HG02623 (cell line): ENCODE data around the gene SPACA7.

Experiments used
- ATAC-seq: cut with Tn5 transposase; IDR thresholded peaks from one replicate; pipeline ENCODE4 v1.9.1; 2021; ENCODE audit warnings: moderate library complexity; ENCODE audit not compliant: unreplicated experiment

SPACA7 gene

DNA sequence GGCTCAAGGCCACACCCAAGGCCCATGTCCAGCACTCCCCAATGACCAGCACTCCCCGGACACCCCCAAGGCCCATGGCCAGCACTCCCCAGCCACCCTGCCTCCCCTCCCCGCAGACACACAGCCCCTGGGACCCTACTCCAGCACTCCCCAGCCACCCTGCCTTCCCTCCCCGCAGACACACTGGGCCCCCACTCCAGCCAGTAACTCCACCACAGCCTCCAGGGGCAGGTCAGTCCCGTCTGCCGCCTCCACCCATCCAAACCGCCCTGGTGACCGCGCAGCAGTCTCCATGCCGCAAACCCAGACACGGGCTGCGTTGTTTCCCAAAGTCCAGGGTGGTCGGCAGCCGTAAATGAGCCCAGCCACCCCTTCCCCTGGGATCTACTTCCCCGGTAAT, 70.7 kb downstream of the SPACA7 start:
- ATAC-seq: no peak

DNA sequence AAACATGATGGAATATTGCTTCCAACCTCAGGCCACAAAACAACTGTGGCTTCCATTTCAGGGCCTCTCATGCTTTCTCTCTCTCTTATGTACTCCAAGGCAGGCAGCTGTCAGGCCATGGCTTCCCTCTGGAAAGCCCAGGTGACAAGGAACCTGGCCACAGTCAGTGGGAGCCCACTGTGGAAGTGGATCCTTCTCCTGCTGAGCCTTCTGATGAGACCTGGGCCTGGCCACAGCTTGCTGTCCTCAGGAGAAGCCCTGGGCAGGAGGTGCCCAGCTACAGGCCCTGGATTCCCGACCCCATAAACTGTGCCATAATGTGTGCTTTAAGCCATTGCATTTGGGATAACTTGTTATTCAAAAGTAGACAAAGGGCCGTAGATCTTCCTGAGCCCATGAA, 71.2 kb downstream of the SPACA7 start:
- ATAC-seq: no peak

DNA sequence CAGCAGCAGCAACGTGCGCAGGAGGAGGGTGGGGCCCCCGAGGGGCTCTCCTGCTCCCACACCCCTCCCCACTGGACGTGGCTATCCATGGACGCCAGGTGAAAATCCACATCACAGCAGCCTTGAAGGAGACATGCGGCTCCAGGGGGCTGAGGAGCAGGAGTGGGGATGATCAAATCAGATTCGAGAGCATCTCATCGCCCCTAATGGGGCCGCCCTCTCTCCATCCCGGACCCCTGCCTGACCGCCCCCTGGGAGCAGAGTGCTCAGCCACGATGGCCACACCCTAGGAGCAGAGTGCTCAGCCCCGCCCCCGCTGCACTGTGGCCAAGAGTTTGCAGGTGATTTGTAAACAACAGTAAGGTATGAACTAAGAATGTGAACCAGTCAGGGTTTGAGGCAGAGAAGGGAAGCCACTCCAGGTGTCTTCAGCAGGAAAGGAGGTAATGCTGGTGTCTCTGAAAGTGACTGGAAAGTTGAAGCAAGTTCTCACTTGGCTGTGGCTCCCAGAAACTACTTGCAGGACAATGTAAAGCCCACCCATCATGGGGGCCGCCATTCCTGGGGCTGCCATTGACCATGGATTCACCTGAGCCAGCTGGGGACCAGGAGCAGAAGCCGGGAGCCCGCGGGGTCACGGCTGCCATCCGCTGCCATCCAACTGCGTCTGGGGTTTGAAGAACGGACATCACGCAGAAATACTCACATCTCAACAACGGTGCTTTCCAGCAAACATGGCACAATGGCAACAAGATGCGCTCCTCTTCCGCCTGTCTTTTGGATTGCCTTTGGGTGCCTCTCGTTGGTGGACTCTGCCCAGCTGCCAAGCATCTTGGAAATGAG, 71.8 kb downstream of the SPACA7 start:
- no peak for ATAC-seq

DNA sequence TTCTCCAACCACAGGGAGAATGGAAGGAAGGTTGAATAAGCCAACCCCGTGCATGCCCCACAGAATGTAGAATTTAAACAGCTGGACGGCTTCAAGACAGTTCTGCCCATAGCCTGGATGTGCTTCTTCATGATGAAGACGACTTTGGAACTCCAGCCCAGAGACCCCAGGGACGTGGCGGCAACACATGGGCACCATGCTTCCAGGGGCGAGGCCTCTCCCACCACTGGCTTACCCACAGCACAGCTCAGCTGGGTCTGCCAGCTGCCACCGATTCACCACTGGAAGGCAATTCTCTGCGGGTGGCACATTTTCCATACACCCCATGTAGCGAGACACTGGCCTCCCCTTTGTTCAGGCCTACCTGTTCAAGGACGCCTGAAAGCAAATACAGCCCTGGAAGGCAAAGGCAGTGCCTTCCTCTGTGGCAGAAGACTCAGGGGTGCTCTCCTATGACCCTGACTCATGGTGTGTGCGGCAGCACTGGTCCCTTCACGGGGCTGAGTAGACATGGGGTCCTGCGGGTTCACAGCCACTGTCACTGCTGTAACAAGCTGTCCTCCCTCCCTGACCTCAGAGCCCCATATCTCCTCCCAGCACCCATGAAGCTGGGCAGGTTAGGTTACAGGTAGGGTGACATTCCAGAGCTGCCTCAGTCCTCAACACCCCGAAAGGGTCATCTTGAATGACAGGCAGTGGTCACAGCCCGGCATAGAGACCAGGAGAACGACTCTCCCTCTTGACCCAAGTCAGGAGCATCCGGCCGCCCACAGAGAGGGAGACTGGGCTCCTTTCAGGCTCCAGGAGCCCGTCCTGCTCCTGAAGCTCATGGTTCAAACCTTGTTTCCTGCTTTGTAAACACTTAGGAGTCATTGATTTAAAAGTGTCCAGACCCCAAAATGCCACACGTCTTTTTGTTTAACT, 72.7 kb downstream of the SPACA7 start:
- no peak for ATAC-seq

DNA sequence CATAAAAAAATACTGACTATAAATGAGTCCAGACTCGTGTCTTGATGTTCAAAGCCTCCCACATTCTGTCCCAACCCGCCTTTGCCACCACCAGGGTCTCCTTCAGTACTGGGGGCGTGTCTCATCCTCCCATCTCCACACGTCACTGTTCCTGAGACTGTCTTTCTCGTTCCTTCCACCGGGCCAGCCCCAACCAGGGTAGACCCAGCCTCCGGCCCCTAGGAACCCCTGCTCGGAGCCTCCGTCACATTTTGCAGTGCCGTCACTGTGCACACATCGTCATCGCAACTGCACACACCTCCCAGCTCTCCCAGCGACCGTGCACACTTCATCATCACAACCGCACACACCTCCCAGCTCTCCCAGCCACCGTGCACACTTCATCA, 73.4 kb downstream of the SPACA7 start:
- no peak for ATAC-seq

DNA sequence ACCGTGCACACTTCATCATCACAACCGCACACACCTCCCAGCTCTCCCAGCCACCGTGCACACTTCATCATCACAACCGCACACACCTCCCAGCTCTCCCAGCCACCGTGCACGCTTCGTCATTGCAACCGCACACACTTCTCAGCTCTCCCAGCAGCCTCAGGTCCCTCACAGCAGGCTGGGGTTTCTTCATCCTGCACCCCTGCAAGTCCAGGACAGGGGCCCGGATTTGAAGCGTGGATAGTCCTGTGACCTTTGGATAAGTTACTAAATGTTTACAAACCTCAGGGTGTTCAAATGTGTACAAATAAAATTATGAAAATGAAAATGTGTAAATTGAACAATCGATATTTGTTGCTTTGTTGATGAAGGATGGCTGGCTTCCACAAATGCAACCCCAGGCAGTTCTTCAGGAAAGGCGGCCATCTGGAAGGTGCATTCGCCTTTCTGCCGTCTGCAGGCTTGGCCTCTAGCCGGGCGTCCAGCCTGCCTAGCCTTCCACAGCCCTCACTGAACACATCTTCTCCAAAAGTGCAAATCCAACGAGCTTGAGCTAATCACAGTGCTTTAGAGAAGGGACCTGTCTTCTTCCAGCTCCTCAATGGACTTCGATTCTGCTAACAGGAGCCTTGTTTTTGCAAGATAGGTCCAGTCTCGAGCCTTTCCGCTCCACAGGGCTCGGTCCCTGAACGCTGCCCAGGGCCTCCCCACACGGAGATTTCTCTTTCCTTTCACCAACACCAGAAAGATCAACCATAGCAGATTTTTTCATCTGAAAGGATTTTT, 74.2 kb downstream of the SPACA7 start:
- no peak for ATAC-seq

DNA sequence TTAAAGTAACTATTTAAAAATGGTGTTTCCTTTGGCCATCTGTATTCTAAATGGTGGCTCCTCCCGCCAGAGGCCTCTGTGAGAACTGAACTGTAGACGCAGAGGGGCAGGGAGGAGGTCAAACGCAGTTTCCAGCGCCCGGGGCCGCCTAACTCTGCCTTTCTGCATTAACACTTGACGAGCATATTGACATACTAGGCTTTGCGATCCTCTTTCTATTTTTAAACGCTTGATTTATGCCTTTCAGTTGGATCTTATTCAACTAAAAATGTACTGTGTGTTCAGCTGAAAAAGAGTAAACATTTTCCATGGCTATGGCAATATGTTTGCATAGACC, 74.7 kb downstream of the SPACA7 start:
- no peak for ATAC-seq

DNA sequence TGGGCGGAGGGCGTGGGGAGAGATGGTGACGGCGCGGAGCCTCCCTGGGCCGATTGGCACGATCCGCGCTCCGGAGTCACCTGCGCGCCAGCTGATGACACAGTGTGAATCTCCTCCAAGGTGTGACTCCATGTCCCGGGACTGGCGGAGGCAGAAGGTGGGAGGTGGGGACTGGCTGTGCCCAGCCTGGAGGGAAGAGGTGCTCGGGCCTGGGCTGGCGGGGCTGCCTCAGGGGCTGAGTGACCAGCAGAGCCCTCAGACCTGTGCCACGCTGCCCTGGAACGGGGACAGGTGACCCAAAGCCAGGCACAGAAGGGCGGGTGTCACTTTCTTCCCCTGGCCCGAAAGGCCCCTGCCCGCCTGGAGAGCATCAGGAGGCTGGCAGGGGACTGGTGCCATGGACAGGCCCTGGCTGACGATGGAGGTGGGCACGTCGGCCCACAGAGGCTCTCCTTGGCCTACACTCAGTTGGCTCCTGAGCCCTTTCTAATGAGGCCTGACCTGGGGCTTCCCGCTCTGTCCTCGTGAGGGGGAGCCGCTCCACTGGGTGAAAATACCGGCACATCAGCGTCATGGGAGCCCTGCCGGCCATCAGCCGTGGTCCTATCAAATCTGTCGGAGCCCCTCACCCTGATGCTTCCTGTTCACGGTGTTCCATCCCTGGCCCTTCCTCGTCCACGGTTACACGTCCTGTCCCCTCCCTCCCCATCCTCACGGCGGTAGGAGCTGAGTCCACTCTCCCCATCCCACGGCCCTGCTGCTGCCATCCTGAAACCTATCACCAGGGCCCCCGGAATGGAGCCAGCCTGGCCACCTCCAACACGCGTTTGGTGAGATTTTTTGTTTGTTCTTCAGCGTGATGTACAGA, 75.6 kb downstream of the SPACA7 start:
- ATAC-seq: no peak

DNA sequence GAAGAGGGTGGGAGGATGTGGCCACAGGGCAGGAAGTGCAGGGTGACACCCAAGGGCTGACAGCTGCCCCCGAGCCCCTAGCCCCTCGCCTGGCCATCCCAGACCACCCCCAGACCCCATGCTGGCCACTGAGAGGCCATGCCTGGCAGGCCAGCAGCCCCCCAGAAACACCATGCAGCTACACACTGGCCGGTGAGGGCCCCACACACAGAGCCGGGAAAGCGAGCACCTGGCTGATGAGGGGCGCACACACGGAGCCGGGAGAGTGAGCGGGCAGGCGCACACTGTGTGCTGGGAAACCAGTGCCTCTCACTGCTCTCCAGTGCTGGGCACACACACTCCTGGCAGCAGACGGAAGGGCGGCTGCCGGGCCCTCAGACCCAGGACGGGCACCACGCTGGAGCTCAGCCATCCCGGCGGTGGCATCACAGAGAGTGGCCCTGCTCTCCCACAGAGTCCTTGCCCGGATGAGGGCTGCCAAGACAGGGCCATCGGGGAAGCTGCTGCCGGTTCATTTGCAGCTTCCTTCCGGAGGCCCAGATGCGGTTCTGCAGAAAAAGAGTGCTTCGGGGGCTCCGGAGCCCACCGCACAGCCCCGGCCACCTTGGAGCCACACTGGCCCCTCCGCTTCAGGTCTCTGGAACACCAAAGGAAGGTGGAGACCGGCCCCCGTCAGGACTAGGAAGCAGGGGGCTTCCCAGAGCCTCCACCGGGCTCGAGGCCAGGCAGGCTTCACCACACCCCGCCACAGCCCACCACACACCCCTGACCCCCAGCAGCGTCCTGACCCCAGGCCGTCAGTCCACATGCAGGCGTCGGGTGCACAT, 76.4 kb downstream of the SPACA7 start:
- no peak for ATAC-seq

DNA sequence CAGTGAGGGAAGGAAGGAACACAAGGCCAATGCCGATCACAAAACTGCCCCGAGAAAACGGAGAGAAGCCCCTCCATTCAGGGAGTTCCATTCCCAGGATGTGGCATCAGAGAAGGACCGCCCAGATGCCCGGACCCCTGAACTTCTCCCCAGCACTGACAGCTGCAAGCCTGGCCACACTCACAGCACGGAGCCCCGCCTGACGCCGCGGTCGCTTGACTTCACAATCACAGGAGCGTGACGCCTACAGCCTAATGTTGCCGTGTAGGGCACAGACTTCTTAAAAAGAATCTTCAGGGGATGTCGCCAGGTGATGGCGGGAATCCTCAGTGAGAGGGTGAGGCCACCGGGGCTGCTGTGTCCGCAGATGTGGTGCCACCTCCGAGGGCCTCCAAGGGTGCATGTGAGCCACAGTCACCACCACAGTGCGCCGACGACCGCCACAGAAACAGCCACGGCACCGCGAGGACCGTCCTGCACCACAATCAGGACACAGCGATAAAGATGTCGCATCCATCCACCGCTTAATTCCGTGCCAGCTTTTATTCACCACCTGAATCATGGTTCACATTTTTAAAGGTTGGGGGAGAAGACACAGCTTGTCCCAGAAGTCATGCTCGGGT, 77.2 kb downstream of the SPACA7 start:
- ATAC-seq: no peak

DNA sequence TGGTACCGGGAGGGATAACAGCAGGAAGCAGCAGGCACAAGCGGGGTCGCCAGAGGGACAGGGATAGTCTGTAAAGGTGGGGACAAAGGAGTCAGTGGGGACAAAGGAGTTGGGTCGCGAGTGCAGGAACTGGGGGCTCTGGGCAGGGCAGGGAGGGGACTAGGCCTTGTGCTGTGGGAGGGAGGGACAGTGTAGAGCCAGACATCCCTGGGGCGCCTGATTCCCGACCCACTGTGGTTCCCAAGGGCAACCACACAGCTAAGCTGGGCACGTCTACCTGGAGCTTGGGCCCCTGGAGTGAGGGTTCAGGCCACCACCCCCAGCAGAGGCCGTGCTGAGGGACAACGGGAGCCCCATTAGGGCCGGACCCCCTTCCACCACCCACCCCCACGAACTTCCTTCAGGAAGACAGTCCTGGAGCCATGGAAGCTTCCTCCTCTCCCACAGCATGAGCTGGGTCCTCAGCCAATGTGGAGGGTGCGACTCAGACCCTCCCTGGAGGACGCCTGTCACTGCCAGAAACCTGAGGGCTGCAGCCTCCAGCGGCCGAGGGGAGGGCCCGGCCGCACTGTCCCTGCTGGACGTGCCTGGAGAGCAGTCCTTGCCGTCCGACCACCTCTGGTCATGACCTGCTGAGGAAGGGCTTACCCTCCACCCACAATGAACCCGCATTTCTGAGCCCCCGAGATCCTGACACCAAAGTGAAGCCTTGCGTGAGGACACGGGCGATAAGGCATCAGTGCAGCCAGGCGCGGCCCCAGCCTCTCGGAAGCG, 77.9 kb downstream of the SPACA7 start:
- no peak for ATAC-seq

DNA sequence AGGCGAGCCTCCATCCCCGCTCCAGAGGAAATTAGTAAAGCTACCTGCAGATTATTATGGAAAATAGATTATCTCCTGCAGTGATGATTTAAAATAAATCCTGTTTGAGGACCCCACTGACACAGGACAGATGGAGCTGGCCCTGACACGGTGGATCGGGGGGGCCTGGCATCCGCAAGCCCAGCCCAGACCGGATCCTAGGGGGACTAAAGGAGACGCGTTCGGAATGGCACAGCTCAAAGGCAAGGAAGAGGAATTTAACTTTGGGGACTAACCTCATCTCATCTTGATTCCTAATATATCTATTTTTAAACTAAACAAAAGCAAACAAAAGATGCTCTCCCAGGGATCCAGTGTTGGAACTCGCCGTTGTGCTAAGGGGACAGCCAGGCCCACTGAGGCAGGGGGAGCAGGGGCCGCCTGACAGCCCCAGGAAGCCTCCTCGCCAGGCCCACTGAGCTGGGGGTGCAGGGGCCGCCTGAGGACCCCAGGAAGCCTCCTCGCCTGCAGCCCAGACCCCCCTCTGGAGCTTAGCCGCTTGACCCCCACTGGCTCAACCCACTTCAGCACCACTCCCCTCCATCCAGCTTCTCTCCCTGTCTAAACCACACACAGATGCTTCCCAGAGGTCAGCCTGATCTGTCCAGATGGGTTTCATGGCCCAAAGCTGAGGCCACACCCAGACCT, 78.6 kb downstream of the SPACA7 start:
- no peak for ATAC-seq

DNA sequence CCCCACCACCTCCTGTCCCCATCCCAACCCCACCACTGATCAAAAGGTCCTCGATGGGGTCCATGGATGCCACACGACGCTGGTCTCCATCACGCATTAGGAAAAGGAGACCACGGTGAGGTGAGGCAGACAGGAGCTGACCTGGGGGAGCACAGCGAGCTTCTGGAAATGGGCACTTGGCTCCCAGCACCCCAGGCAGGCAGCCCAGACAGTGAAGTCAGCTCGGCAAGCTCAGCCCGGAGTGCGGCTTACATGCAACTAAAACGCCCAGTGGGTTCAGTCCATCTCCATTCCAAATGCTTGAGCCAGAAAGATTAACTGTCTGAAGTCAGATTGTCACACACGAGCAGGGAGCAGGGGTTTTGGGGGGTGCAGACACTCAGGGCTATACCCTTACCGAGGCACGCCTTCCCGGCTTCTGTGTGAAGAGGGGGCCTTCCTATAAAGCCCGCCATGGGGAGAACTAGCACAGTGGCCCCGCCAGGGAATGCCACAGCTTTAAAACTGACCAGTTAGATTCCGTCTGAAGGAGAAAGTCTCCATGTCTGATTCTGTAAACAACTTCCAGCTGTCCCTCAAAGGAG, 79.4 kb downstream of the SPACA7 start:
- ATAC-seq: no peak

DNA sequence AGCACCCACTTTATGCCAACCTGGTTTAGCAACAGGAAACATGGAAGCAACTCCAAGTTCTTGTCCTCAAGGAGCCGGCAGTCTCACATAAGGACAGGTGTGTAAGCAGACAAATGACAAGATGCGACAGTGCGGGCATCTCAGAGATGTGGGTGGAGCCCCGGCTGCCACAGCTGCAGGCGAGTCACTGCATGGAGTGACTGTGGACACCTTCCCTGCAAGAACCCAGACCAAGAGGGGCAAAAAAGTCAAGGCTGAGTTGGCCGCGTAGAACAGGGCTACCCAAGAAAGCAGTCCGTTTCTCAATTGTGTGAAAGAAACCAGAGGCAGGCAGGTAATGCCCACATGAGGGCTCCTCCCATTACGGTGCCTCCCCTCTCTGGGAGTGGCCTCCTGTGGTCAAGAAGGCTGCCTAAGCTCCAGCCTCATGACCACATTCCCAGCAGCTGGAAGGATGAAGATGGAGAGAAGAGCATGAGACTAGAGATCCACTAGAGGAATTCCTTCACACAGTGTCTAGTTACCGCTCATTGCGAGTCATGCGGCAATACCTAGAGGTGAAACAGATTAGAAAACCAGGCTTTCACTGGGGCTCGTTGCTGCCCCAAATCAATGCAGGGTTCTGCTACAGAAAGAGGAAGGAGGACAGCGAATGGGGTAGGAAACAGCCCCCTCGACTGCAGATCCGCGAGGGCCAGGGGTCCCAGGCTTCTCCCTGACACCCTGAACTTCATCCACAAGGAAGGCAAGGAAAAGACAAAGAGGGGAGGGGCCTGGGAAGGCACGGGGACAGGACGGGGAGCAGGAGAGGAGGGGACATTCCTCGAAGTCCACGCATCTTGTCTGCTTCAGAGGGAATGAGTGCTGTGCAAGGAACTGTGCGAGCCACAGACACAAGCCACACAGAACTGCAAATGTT, 80.2 kb downstream of the SPACA7 start:
- ATAC-seq: no peak

DNA sequence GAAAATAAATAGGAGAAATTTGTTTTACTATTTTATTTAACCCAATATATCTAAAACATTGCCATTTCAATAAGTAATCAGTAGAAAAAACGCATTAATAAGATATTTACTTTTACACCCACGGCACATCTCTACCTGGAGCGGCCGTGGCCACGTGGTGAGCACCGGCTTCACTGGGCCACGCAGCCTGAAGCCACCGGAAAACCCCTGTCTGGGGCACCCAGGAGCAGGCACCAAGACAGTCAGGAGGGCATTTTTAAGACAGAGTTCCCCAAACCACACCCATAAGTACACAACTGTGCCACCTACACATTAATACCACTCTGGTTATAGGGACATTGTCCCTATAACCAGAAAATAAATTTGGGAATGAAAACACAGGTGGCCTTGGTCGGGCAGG, 80.9 kb downstream of the SPACA7 start:
- ATAC-seq: no peak

DNA sequence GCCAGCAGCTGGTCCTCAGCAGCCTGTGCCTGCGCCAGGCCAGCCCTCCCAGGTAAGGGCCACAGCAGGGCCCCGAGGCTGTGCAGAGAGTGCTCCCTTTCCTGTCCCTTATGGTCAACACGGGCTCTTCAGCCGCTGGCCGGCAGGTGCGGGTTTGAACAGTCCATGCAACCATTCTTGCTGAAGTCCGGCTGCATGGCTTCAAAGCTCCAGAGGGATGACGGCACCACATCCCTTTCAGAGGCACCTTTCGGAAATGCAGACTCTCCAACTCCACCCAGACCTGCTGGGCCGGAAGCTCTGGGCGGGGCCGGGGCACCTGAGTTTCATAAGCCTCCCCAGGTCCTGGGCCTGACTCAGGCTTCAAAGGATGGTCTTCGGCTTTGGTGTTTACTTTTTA, 81.3 kb downstream of the SPACA7 start:
- no peak for ATAC-seq
